Activated T-cell treated with anti-CD3 and anti-CD28 coated beads for 24 hours (primary cell): ENCODE data around the gene TNS3.
"Not testable (repeated sequence)": the region's sequence is repeated elsewhere in the genome, so short reads cannot be mapped to it uniquely, and the experiment has no call there.

Experiments
- DNase-seq: peaks from one replicate; pipeline ENCODE4 v3.0.0-alpha.2; 2020; ENCODE audit warnings: low read depth

Gene TNS3

GRCh38 chr7:47449810-47450590 is 131.9 kb downstream of the TNS3 start:
- DNase-seq: no peak

GRCh38 chr7:47448971-47449370 is 132.9 kb downstream of the TNS3 start:
- no peak for DNase-seq

- no peak for DNase-seq
These were observed 134.1 kb downstream of the TNS3 start for GRCh38 chr7:47447621-47448349.

- DNase-seq: no peak
These were observed 134.9 kb downstream of the TNS3 start for GRCh38 chr7:47446871-47447466.

- no peak for DNase-seq
These were observed 137.4 kb downstream of the TNS3 start for GRCh38 chr7:47444376-47445098.

GRCh38 chr7:47443049-47443448 is 138.9 kb downstream of the TNS3 start:
- no peak for DNase-seq

- no peak for DNase-seq
These were observed 139.4 kb downstream of the TNS3 start for GRCh38 chr7:47442605-47442865.

- no peak for DNase-seq
These were observed 139.9 kb downstream of the TNS3 start for GRCh38 chr7:47441796-47442604.

- not testable (repeated sequence) for DNase-seq
These were observed 140.9 kb downstream of the TNS3 start for GRCh38 chr7:47441048-47441447.

GRCh38 chr7:47440320-47440719 is 141.6 kb downstream of the TNS3 start:
- no peak for DNase-seq

GRCh38 chr7:47439181-47439667 is 142.7 kb downstream of the TNS3 start:
- no peak for DNase-seq

GRCh38 chr7:47438411-47439029 is 143.4 kb downstream of the TNS3 start:
- no peak for DNase-seq

GRCh38 chr7:47435889-47436312 is 146.0 kb downstream of the TNS3 start:
- no peak for DNase-seq

GRCh38 chr7:47433564-47433895 is 148.4 kb downstream of the TNS3 start:
- DNase-seq: no peak

GRCh38 chr7:47432671-47433563 is 149.0 kb downstream of the TNS3 start:
- DNase-seq: no peak

- DNase-seq: no peak
These were observed 151.5 kb downstream of the TNS3 start for GRCh38 chr7:47430422-47430821.

- no peak for DNase-seq
These were observed 153.0 kb downstream of the TNS3 start for GRCh38 chr7:47428768-47429472.

- DNase-seq: no peak
These were observed 153.7 kb downstream of the TNS3 start for GRCh38 chr7:47428052-47428767.

GRCh38 chr7:47427051-47427643 is 154.8 kb downstream of the TNS3 start:
- DNase-seq: no peak
